HG02885 (cell line): ENCODE data around the gene RSRC1.
"Not testable (repeated sequence)": the region's sequence is repeated elsewhere in the genome, so short reads cannot be mapped to it uniquely, and the experiment has no call there.

Source experiments
- ATAC-seq: cut with Tn5 transposase; IDR thresholded peaks from one replicate; pipeline ENCODE4 v1.9.1; 2021; ENCODE audit warnings: mild to moderate bottlenecking; ENCODE audit not compliant: unreplicated experiment, poor library complexity

Gene RSRC1

DNA sequence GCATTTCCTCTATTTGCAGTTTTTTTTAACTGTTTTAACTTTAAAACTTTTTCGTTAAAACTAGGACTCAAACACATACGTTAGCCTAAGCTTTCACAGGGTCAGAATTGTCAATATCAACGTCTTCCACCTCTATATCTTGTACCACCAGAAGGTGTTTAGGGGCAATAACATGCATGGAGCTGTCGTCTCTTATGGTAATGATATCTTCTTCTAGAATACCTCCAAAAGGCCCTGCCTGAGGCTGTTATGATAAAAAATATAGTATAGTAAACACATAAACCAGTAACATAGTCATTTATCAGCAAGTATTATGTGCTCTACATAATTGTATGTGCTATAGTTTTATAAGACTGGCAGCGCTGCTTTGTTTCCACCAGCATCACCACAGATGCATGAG, 384.8 kb downstream of the RSRC1 start:
- ATAC-seq = no peak

GRCh38 chr3:158495398-158495902, 385.6 kb downstream of the RSRC1 start:
- not testable (repeated sequence) for ATAC-seq

DNA sequence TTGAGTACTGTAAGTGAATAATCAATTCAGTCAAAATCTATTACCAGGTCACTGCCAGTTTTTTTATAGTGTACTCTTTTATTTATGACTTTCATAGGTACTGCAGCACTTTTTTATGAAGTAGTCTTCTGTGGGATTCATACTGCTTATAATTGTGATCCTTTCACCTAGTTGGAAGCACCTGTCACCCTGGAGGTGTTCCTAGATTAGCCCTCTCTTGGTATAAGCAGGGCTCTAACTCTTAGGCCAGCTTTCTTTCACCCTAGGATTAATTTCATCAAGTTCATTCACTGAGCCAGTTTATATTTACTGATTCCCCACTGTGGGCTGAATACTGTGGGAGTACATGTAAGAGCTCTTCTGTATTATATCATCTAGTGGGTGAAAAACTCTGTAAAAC, 395.2 kb downstream of the RSRC1 start:
- no peak for ATAC-seq

GRCh38 chr3:158506456-158506855, 396.6 kb downstream of the RSRC1 start:
- no peak for ATAC-seq

DNA sequence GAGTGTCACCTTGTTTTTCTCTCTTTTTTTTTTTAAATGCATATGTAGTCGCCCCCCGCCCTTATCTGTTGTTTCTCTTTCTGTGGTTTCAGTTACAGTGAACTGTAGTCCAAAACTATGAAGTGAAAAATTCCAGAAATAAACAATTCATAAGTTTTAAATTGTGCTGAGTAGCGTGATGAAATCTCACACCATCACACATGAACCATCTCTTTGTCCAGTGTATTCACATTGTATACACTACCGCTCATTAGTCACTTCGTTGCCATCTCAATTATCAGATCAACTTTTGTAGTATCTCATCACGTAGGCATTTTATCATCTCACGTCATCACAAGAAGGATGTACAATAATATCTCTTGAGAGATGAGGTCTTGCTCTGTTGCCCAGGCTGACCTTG, 398.6 kb downstream of the RSRC1 start:
- ATAC-seq = no peak

DNA sequence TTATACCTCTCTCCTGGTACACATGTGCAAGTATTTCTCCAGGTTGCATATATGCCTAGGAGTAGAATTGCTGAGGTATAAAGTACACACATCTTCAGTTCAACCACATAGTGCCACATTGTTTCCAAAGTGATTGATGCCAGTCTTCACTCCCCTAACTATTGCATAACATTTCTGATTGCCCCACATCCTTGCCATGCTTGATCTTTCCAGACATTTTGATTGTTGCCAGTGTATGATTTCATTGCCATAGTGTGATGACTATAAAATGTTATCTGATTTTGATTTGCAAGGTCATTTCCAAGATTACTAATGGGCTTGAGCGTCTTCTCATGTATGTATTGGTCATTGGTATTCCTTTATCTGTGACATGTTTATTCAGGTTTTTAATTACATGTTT, 400.0 kb downstream of the RSRC1 start:
- ATAC-seq = no peak

DNA sequence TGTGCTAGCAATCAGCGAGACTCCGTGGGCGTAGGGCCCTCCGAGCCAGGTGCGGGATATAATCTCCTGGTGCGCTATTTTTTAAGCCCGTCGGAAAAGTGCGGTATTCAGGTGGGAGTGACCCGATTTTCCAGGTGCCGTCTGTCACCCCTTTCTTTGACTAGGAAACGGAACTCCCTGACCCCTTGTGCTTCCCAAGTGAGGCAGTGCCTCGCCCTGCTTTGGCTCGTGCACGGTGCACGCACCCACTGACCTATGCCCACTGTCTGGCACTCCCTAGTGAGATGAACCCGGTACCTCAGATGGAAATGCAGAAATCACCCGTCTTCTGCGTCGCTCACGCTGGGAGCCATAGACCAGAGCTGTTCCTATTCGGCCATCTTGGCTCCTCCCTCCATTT, 406.8 kb downstream of the RSRC1 start:
- ATAC-seq = not testable (repeated sequence)

DNA sequence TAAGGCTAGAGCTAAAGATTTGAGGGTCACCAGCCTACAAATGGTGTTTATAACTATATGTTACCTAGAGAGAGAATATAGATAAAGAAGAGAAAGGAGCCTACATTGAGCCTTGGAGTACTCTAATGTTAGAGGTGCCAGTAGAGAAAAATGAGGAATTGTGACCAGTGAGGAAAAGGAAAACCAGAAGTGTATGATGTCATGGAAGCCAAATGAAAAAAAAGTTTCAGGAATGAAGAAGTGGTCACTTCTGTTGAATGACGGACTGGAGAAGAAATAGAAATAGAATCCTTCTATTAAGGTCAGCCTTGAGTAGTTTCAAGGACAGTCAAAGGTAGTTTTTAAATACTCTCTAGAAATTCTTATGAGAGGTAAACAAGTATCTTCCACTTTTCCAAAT, 409.9 kb downstream of the RSRC1 start:
- ATAC-seq = no peak

DNA sequence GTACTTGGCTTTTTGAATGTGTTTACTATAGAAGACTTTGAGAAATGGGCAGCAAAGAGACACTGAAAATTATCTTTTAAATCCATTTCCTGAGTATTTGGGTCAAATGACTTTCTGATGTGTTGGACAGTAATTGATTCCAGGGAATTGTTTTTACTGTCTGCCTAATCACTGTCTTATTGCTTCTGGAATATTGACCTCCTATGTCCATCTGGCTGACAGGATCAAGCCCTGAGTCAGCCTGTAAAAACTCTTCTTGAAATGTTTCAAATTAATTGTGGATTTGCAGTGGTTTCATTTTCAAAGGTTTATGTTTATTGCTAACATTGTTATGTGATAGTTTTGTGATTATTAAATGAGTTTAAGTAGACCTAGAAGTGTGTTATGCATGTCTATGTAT, 410.5 kb downstream of the RSRC1 start:
- no peak for ATAC-seq

DNA sequence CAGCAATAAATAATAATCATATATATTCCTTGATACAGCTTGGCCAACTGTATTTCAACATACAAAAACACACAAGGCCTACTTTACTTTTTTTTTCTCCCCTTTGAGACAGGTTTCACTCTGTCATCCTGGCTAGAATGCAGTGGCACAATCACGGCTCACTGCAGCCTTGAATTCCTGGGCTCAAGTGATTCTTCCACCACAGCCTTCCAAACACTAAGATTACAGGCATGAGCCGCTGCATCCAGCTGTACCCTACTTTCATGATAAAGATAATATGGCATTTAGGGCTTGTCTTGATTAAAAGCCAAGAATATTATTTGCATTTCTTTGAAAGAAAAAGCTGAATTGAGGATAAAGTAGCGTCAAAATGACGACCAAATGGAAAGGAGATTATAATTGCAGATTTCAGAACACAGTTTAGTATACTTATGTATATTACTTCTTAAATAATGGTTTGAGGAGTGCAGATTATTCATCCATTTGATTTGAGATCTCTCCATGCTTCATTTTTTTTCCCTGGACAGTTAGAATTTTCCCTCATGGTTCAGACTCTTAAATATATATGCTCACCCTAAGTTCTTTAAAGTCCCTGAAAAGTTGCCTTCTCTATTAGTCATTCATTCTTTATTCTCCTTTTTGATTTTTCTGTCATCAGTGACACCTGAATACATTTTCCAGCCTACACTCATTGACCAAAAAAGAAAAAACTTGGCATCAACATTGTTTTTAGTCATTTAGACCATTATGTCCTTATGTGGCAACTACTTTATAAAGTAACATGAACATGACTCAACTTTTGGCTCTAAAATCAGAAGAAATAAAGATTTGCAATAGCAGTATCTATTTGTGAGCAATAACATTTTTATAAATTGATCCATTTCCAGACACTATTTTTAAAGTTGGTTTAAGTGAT, 412.6 kb downstream of the RSRC1 start:
- ATAC-seq = no peak

- ATAC-seq = no peak
Observed at GRCh38 chr3:158528076-158528674, 418.3 kb downstream of the RSRC1 start.

GRCh38 chr3:158531334-158531733, 421.4 kb downstream of the RSRC1 start:
- no peak for ATAC-seq

DNA sequence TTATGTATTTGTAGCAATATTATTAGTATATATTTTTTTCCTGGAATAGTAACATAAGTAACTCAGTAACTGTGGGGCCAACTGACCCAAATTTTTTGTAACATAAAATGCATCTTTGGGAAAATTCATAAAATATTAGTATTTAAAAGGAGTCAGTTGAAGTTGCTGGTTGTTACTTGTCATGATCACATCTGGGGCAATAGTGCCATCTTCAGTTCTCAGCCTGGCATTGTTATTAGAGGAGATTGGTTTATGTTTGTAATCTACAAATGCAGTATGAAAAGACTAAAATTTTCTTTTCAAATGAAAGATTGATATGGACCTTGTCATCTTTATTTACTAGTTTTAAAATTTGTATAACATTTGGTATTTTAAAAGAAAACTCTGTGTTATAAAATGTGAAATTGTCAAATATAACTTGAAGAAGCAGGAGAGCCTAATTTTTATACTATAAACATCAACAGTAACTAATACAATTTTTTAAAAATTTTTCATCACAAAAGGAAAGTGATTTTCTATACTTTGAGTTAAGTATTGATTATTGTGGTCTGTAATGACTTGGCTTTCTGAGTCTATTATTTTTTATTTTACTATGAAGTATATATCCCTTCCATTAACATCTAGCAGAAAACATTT, 422.3 kb downstream of the RSRC1 start:
- peak; percentile 74 for ATAC-seq

- no peak for ATAC-seq
Observed at GRCh38 chr3:158535918-158536317, 426.0 kb downstream of the RSRC1 start.

- ATAC-seq = peak; percentile 73
Observed at GRCh38 chr3:158539414-158540014, 429.6 kb downstream of the RSRC1 start.

DNA sequence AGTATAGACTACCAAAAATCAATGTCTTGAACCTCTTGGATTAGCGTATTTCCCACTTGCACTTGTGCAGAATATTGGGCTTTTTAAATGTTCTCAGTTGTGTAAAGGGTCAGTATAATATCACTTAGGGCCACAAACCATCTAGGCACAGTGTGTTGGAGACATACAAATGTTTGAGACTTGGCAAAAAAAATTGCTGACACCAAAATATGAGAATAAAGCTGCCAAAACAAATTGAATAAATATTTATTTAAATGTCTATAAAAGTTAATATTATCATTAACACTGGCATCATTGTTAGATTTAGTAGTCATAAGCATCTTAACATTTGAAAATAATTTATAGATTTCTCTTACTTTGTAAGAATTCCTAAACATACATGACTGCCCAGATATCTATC, 430.2 kb downstream of the RSRC1 start:
- no peak for ATAC-seq

GRCh38 chr3:158548691-158549090, 438.8 kb downstream of the RSRC1 start:
- ATAC-seq = no peak

DNA sequence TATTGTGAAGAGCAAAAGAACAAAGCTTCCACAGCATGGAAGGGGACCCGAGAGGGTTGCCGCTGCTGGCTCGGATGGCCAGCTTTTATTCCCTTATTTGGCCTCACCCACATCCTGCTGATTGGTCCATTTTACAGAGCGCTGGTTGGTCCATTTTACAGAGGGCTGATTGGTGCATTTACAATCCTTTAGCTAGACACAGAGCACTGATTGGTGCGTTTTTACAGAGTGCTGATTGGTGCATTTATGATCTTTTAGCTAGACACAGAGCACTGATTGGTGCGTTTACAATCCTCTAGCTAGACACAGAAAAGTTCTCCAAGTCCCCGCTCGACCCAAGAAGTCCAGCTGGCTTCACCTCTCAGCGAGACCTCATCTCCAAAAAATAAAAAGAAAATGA, 440.0 kb downstream of the RSRC1 start:
- not testable (repeated sequence) for ATAC-seq

GRCh38 chr3:158552124-158552523, 442.2 kb downstream of the RSRC1 start:
- ATAC-seq = no peak

DNA sequence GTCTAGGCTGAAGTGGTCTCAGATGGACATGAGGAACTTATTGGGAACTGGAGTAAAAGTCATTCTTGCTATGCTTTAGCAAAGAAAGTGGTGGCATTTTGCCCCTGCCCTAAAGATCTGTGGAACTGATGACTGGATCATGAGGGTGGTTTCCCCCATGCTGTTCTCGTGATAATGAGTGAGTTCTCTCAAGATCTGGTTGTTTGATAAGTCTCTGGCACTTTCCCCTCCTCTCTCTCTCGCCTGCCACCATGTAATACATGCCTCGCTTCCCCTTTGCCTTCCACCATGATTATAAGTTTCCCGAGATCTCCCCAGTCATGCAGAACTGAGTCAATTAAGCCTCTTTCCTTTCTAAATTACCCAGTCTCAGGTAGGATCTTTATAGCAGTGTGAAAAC, 449.6 kb downstream of the RSRC1 start:
- no peak for ATAC-seq

DNA sequence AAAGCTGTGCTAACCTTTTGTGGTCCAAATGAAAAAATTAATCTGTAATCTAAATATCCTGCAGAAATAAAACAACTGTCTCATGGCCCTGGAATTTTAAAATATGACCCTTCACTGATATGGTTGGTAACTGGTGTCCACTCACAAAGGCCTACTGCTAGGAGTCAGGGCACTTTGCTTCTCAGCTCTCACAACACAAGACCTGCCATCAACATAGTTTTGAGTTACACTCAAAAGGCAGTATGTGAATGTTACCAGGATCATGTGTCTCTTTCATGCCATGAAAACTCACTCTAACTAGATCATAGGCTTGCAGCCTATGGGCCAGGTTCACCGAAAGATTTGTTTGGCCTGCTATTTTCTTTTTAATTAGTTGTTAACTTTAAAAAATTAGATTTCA, 451.1 kb downstream of the RSRC1 start:
- no peak for ATAC-seq
